Heart left ventricle (tissue), 13 donors: Measurements from ENCODE around the gene TTC33.

Experiments
- POLR2A ChIP-seq, 2 donors: fragments of 450-650 bp; IDR thresholded peaks; one replicate each; pipeline ENCODE4 v1.6.1; 2017; ENCODE audit warnings: antibody characterized with exemption in 2 of 2, mild to moderate bottlenecking in 2 of 2, moderate library complexity in 2 of 2
- TF ChIP-seq, protein P1 (sequence below), 12 donors: fragments of 200-600 bp; sonication (generic) in 4 of 12; IDR thresholded peaks; one replicate each; pipeline versions ENCODE4 v1.5.0 to v1.8.0; 2018 to 2022; ENCODE audit warnings: antibody characterized with exemption in 12 of 12, mild to moderate bottlenecking in 5 of 12
- donor health status: ischemic (EF 13 %, LVEDD 7.1; RV severe dilation, severe dysfunction).
- donor health status: DM: no; HTN: yes; CAD: no.
- donor health status: DM: no; HTN: no; CAD: no.
- donor health status: ischemic (EF 25% LVEDD 6.9; RV normal size, moderate dysfunction).
- donor health status: ischemic (EF 25% LVEDD 5.7; RV mildly dilated, moderate dysfunction).
- donor health status: ischemic (EF 35%, LVEDD 5.7; RV mildly dilated, moderate dysfunction).
- donor health status: nonischemic (EF 11% LVEDD 7.7; RV severe dilation, severe dysfunction).
- donor health status: DM: yes; HTN: yes; CAD: no.
- donor health status: PGD.
- donor health status: ischemic (EF 29% LVEDD 5.4; RV normal size, mild dysfunction).
- donor health status: nonischemic (EF 23%, LVEDD 6.1; RV moderate dilation, normal function).

DNA sequence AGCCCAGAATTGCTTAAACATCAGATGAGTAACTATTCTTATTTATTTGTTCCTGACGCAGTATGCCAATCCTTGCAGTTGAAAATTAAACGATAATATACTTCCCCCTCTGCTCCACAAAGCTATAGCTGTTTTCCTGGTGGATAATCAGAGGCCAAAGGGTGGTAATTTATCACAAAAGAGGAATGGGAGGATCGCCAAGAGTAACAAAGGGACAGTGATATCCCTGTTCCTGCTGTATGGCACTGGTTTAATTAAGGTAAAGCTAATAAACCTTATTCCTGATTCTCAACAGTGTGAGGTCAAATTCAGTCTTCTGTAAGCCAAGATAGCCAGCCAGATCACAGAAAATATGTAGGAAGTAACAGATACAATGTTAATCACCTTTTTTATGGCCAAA is 109.5 kb downstream of the TTC33 start:
- TF ChIP-seq, protein P1, sequence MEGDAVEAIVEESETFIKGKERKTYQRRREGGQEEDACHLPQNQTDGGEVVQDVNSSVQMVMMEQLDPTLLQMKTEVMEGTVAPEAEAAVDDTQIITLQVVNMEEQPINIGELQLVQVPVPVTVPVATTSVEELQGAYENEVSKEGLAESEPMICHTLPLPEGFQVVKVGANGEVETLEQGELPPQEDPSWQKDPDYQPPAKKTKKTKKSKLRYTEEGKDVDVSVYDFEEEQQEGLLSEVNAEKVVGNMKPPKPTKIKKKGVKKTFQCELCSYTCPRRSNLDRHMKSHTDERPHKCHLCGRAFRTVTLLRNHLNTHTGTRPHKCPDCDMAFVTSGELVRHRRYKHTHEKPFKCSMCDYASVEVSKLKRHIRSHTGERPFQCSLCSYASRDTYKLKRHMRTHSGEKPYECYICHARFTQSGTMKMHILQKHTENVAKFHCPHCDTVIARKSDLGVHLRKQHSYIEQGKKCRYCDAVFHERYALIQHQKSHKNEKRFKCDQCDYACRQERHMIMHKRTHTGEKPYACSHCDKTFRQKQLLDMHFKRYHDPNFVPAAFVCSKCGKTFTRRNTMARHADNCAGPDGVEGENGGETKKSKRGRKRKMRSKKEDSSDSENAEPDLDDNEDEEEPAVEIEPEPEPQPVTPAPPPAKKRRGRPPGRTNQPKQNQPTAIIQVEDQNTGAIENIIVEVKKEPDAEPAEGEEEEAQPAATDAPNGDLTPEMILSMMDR (IDR thresholded peaks at IDR 0.05) = no peak
- no peak for TF ChIP-seq POLR2A (IDR thresholded peaks at IDR 0.05)
